ENCODE data around the gene ADNP2.

DNA sequence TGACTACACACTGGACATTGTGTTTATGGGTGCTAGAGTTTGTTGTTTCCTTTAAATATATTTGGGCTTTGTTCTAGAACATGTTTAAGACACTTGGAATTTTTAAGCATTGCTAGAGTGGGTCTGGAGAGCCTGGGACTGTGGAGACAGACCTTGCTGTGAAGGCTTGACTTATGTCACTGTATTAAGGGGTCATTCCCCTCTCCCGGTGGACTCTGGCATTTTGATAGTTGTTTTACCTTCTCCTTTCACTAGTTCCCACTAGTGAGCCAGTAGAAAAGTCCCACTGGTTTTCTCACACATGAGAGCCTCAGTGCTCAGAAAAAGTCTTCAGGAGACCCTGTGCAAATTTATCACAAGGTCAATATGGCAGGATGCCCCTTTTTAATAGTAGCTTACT is 18.6 kb downstream of the ADNP2 start:
- TF ChIP-seq, protein P1, sequence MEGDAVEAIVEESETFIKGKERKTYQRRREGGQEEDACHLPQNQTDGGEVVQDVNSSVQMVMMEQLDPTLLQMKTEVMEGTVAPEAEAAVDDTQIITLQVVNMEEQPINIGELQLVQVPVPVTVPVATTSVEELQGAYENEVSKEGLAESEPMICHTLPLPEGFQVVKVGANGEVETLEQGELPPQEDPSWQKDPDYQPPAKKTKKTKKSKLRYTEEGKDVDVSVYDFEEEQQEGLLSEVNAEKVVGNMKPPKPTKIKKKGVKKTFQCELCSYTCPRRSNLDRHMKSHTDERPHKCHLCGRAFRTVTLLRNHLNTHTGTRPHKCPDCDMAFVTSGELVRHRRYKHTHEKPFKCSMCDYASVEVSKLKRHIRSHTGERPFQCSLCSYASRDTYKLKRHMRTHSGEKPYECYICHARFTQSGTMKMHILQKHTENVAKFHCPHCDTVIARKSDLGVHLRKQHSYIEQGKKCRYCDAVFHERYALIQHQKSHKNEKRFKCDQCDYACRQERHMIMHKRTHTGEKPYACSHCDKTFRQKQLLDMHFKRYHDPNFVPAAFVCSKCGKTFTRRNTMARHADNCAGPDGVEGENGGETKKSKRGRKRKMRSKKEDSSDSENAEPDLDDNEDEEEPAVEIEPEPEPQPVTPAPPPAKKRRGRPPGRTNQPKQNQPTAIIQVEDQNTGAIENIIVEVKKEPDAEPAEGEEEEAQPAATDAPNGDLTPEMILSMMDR (conservative IDR thresholded peaks at IDR 0.05; ENCODE audit: low read length): no peak
- no peak for TF ChIP-seq EZH2phosphoT487 (IDR thresholded peaks at IDR 0.05; ENCODE audit: borderline replicate concordance)
